K562 (cell line): ENCODE results near the gene NAGLU. TPM values are rescaled to one million over a fixed set of nuclear protein-coding genes. Genes with fewer than 3 reads are reported as not detected.

Experiments used
- ATF1 ChIP-seq, 2 experiments: fragments of 450-650 bp in 1 of 2; IDR thresholded peaks; 2 replicates each; pipeline ENCODE4 v1.6.1; 2016; ENCODE audit warnings: missing compliant biosample characterization in 1 of 2, missing genetic modification characterization in 1 of 2
- polyA plus RNA-seq, 8 experiments: library from polyadenylated mRNA; depleted of rRNA in 4 of 8; stranded (reverse) in 5 of 8; unstranded in 3 of 8; fragments of >200 nt; fragmentation: Nextera tagmentation in 2 of 8; fragmentation: Illumina TruSeq in 1 of 8; extraction: Ambion mirVana in 2 of 8; extraction: Trizol in 1 of 8; gene quantifications; 2 replicates each; pipeline versions ENCODE4 v1.2.1 to v1.2.3, GENCODE V29; 2011 to 2014; ENCODE audit warnings: inconsistent platforms in 1 of 8, missing spikeins in 1 of 8
- total RNA-seq, 7 experiments: library from RNA; depleted of rRNA in 6 of 7; stranded (reverse); fragments of >200 nt in 6 of 7; fragmentation: Illumina TruSeq in 2 of 7; extraction: Trizol in 2 of 7; gene quantifications; 2 replicates each; pipeline versions ENCODE4 v1.2.1 to v1.2.3, GENCODE V29; 2011 to 2021; ENCODE audit warnings: low replicate concordance in 1 of 7
- TF ChIP-seq, protein P1 (sequence below), 2 experiments: fragments of 450-650 bp in 1 of 2; sonication (generic) in 1 of 2; formaldehyde crosslinking in 1 of 2; IDR thresholded peaks; 2 replicates each; pipeline versions ENCODE4 v1.7.1 to v1.9.0; 2016 to 2022; ENCODE audit warnings: inconsistent platforms in 1 of 2, mild to moderate bottlenecking in 1 of 2, missing genetic modification reagents in 1 of 2
- TF ChIP-seq, protein P2 (sequence below): fragments of 450-650 bp; IDR thresholded peaks from 2 replicates; pipeline ENCODE4 v1.6.1; 2016; ENCODE audit warnings: mild to moderate bottlenecking, moderate library complexity

Gene NAGLU
- total and polyA plus RNA-seq, 9 of the 15 experiments (the other 6 are each of a cell fraction or from before 2014, with no cell fraction given) = 0.04 to 21.5 (median 8.5) TPM

DNA sequence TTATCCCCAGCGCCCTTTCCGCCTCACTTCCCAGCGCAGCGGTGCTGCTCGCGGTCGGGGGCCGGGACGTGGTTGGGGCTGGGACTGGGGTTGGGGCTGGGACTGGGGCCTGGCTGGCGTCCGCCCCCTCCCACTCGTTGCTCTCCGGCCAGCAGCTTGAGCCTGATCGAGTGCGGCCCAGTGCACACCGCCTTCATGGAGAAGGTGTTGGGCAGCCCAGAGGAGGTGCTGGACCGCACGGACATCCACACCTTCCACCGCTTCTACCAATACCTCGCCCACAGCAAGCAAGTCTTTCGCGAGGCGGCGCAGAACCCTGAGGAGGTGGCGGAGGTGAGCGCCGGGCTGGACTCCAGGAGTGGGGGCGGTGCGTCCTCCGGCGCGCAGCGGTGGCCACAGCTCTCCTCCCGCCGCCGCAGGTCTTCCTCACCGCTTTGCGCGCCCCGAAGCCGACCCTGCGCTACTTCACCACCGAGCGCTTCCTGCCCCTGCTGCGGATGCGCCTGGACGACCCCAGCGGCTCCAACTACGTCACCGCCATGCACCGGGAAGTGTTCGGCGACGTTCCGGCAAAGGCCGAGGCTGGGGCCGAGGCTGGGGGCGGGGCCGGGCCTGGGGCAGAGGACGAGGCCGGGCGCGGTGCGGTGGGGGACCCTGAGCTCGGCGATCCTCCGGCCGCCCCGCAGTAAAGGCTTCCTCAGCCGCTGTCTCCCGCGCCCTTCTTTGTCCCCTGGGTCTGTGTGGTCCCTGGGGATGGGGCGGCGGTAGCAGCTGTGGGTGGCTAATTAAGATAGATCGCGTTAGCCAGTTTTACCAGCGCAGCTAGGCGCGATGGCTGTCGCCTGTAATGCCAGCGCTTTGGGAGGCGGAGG, 18.4 kb downstream of the NAGLU start (continued):
- TF ChIP-seq, protein P1, sequence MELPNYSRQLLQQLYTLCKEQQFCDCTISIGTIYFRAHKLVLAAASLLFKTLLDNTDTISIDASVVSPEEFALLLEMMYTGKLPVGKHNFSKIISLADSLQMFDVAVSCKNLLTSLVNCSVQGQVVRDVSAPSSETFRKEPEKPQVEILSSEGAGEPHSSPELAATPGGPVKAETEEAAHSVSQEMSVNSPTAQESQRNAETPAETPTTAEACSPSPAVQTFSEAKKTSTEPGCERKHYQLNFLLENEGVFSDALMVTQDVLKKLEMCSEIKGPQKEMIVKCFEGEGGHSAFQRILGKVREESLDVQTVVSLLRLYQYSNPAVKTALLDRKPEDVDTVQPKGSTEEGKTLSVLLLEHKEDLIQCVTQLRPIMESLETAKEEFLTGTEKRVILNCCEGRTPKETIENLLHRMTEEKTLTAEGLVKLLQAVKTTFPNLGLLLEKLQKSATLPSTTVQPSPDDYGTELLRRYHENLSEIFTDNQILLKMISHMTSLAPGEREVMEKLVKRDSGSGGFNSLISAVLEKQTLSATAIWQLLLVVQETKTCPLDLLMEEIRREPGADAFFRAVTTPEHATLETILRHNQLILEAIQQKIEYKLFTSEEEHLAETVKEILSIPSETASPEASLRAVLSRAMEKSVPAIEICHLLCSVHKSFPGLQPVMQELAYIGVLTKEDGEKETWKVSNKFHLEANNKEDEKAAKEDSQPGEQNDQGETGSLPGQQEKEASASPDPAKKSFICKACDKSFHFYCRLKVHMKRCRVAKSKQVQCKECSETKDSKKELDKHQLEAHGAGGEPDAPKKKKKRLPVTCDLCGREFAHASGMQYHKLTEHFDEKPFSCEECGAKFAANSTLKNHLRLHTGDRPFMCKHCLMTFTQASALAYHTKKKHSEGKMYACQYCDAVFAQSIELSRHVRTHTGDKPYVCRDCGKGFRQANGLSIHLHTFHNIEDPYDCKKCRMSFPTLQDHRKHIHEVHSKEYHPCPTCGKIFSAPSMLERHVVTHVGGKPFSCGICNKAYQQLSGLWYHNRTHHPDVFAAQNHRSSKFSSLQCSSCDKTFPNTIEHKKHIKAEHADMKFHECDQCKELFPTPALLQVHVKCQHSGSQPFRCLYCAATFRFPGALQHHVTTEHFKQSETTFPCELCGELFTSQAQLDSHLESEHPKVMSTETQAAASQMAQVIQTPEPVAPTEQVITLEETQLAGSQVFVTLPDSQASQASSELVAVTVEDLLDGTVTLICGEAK (IDR thresholded peaks at IDR 0.05) = peak; percentile 75
- TF ChIP-seq, protein P1 (CRISPR knock-in tag; IDR thresholded peaks at IDR 0.05) = no peak
- TF ChIP-seq, protein P2, sequence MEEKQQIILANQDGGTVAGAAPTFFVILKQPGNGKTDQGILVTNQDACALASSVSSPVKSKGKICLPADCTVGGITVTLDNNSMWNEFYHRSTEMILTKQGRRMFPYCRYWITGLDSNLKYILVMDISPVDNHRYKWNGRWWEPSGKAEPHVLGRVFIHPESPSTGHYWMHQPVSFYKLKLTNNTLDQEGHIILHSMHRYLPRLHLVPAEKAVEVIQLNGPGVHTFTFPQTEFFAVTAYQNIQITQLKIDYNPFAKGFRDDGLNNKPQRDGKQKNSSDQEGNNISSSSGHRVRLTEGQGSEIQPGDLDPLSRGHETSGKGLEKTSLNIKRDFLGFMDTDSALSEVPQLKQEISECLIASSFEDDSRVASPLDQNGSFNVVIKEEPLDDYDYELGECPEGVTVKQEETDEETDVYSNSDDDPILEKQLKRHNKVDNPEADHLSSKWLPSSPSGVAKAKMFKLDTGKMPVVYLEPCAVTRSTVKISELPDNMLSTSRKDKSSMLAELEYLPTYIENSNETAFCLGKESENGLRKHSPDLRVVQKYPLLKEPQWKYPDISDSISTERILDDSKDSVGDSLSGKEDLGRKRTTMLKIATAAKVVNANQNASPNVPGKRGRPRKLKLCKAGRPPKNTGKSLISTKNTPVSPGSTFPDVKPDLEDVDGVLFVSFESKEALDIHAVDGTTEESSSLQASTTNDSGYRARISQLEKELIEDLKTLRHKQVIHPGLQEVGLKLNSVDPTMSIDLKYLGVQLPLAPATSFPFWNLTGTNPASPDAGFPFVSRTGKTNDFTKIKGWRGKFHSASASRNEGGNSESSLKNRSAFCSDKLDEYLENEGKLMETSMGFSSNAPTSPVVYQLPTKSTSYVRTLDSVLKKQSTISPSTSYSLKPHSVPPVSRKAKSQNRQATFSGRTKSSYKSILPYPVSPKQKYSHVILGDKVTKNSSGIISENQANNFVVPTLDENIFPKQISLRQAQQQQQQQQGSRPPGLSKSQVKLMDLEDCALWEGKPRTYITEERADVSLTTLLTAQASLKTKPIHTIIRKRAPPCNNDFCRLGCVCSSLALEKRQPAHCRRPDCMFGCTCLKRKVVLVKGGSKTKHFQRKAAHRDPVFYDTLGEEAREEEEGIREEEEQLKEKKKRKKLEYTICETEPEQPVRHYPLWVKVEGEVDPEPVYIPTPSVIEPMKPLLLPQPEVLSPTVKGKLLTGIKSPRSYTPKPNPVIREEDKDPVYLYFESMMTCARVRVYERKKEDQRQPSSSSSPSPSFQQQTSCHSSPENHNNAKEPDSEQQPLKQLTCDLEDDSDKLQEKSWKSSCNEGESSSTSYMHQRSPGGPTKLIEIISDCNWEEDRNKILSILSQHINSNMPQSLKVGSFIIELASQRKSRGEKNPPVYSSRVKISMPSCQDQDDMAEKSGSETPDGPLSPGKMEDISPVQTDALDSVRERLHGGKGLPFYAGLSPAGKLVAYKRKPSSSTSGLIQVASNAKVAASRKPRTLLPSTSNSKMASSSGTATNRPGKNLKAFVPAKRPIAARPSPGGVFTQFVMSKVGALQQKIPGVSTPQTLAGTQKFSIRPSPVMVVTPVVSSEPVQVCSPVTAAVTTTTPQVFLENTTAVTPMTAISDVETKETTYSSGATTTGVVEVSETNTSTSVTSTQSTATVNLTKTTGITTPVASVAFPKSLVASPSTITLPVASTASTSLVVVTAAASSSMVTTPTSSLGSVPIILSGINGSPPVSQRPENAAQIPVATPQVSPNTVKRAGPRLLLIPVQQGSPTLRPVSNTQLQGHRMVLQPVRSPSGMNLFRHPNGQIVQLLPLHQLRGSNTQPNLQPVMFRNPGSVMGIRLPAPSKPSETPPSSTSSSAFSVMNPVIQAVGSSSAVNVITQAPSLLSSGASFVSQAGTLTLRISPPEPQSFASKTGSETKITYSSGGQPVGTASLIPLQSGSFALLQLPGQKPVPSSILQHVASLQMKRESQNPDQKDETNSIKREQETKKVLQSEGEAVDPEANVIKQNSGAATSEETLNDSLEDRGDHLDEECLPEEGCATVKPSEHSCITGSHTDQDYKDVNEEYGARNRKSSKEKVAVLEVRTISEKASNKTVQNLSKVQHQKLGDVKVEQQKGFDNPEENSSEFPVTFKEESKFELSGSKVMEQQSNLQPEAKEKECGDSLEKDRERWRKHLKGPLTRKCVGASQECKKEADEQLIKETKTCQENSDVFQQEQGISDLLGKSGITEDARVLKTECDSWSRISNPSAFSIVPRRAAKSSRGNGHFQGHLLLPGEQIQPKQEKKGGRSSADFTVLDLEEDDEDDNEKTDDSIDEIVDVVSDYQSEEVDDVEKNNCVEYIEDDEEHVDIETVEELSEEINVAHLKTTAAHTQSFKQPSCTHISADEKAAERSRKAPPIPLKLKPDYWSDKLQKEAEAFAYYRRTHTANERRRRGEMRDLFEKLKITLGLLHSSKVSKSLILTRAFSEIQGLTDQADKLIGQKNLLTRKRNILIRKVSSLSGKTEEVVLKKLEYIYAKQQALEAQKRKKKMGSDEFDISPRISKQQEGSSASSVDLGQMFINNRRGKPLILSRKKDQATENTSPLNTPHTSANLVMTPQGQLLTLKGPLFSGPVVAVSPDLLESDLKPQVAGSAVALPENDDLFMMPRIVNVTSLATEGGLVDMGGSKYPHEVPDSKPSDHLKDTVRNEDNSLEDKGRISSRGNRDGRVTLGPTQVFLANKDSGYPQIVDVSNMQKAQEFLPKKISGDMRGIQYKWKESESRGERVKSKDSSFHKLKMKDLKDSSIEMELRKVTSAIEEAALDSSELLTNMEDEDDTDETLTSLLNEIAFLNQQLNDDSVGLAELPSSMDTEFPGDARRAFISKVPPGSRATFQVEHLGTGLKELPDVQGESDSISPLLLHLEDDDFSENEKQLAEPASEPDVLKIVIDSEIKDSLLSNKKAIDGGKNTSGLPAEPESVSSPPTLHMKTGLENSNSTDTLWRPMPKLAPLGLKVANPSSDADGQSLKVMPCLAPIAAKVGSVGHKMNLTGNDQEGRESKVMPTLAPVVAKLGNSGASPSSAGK = peak; percentile 39; the same call in 1 of the 2 replicates
- peak; percentile 75 for TF ChIP-seq ATF1 (CRISPR knock-in tag; IDR thresholded peaks at IDR 0.05)
- peak; percentile 94 for TF ChIP-seq ATF1 (tag; IDR thresholded peaks at IDR 0.05)
